Dermis microvascular lymphatic vessel endothelial cell (primary cell): ENCODE results near the gene GNG5. TPM values are rescaled to one million over a fixed set of nuclear protein-coding genes. Genes with fewer than 3 reads are reported as not detected.
"Not testable (repeated sequence)": the region's sequence is repeated elsewhere in the genome, so short reads cannot be mapped to it uniquely, and the experiment has no call there.

ENCODE experiments used
- DNase-seq, 2 donors: peaks; one replicate each; pipeline versions ENCODE4 v3.0.0 to v3.0.0-alpha.2; 2010; ENCODE audit warnings: low read depth in 2 of 2
- total RNA-seq: library from RNA; depleted of rRNA; stranded (reverse); fragments of >200 nt; gene quantifications from 2 replicates; pipeline ENCODE4 v1.2.1, GENCODE V29; 2014

GNG5 gene
- 10.1 and 17.8 TPM in 2 replicates for total RNA-seq

GRCh38 chr1:84506002-84506728 is at the start of gene GNG5, which contains the start of gene SPATA1:
Gene GNG5, minus strand, starts transcription at chr1:84506581. Its CDS starts 490 bp downstream, at chr1:84506091.
Gene SPATA1, plus strand, starts transcription at chr1:84506386. Its CDS starts 9,974 bp downstream, at chr1:84516360.
- peak; percentile 92 to 97 for DNase-seq

GRCh38 chr1:84550826-84551225 is 44.4 kb upstream of the GNG5 start:
- no peak for DNase-seq

- peak in 1 of 2 donors; percentile 2 for DNase-seq
Measured at GRCh38 chr1:84541679-84542078, 35.3 kb upstream of the GNG5 start.

- no peak for DNase-seq
Measured at GRCh38 chr1:84540759-84541158, 34.4 kb upstream of the GNG5 start.

GRCh38 chr1:84539972-84540371 is 33.6 kb upstream of the GNG5 start:
- DNase-seq, result no peak

GRCh38 chr1:84538599-84538998 is 32.2 kb upstream of the GNG5 start:
- no peak for DNase-seq

GRCh38 chr1:84525779-84526178 is 19.4 kb upstream of the GNG5 start:
- DNase-seq, result no peak

- DNase-seq, result no peak
Measured at GRCh38 chr1:84524590-84524989, 18.2 kb upstream of the GNG5 start.

- DNase-seq, result no peak
Measured at GRCh38 chr1:84510668-84511067, 4.3 kb upstream of the GNG5 start.

- no peak for DNase-seq
Measured at GRCh38 chr1:84510165-84510564, 3.8 kb upstream of the GNG5 start.

GRCh38 chr1:84509029-84509428 is 2.6 kb upstream of the GNG5 start:
- no peak for DNase-seq

GRCh38 chr1:84508510-84508909 is 2.1 kb upstream of the GNG5 start:
- DNase-seq, result no peak

GRCh38 chr1:84507887-84508286 is 1.5 kb upstream of the GNG5 start:
- not testable (repeated sequence) for DNase-seq

- peak; percentile 25 to 34 for DNase-seq
Measured at GRCh38 chr1:84506729-84507453, 510 bp upstream of the GNG5 start.

- peak; percentile 17 to 76 for DNase-seq
Measured at GRCh38 chr1:84505493-84506001, 834 bp downstream of the GNG5 start.

GRCh38 chr1:84504580-84505492 is 1.5 kb downstream of the GNG5 start:
- DNase-seq, result peak; percentile 10 to 35

GRCh38 chr1:84502927-84503326 is 3.5 kb downstream of the GNG5 start:
- no peak for DNase-seq

GRCh38 chr1:84497631-84498275 is 8.6 kb downstream of the GNG5 start:
- no peak for DNase-seq

GRCh38 chr1:84496498-84496897 is 9.9 kb downstream of the GNG5 start:
- no peak for DNase-seq

- no peak for DNase-seq
Measured at GRCh38 chr1:84493747-84494146, 12.6 kb downstream of the GNG5 start.

- DNase-seq, result no peak
Measured at GRCh38 chr1:84492726-84493125, 13.7 kb downstream of the GNG5 start.
